PC-3 (cell line): ENCODE measurements around the gene SGO2. TPM values are rescaled to one million over a fixed set of nuclear protein-coding genes. Genes with fewer than 3 reads are reported as not detected.
A peak's percentile ranks its signal among the peaks of the same experiment; 100 is the strongest.

Experiments used
- ATAC-seq: fragments of 200-7000 bp; cut with Tn5 transposase; 2 replicates; pipeline ENCODE4 v1.9.1; 2020; ENCODE audit warnings: mild to moderate bottlenecking, moderate library complexity
- BruUV-seq: library from RNA; stranded (reverse); fragments of 400-500 nt; replicated peaks from 2 replicates; lab custom pipeline; 2021; lab: Mats Ljungman, UMichigan
- CTCF ChIA-PET: fragments of 300-600 bp; sonication (Branson Sonifier 250); formaldehyde crosslinking; loops from one replicate; lab custom pipeline; 2022; ENCODE audit warnings: antibody characterized with exemption; lab: Charles Lee
- POLR2A ChIA-PET: fragments of 300-600 bp; sonication (Branson Sonifier 250); formaldehyde crosslinking; loops from one replicate; lab custom pipeline; 2022; ENCODE audit warnings: antibody characterized with exemption; ENCODE audit not compliant: unreplicated experiment; lab: Charles Lee
- DNase-seq: peaks from one replicate; pipeline ENCODE4 v3.0.0-alpha.2; 2015
- H2AFZ ChIP-seq: fragments of 300-600 bp; sonication (generic); 2 replicates; pipeline ENCODE4 v1.6.0; 2016; ENCODE audit warnings: antibody characterized with exemption, low read length
- H3F3A ChIP-seq: fragments of 300-600 bp; sonication (generic); one replicate; pipeline ENCODE4 v1.6.0; 2017; ENCODE audit warnings: antibody characterized with exemption, low read length, control low read depth, mild to moderate bottlenecking; ENCODE audit not compliant: unreplicated experiment
- H3K27ac ChIP-seq: fragments of 300-600 bp; sonication (generic); 2 replicates; pipeline ENCODE4 v1.5.1; 2016; ENCODE audit warnings: mild to moderate bottlenecking, low read length
- H3K27me3 ChIP-seq: fragments of 300-600 bp; sonication (generic); 2 replicates; pipeline ENCODE4 v1.6.1; 2016; ENCODE audit warnings: low read length, mixed read lengths
- H3K36me3 ChIP-seq: fragments of 300-600 bp; sonication (generic); 2 replicates; pipeline ENCODE4 v1.6.1; 2016; ENCODE audit warnings: low read depth, mixed run types, low read length, mixed read lengths
- H3K4me1 ChIP-seq: fragments of 300-600 bp; sonication (generic); 2 replicates; pipeline ENCODE4 v1.5.1; 2016; ENCODE audit warnings: low read length; ENCODE audit not compliant: insufficient read depth
- H3K4me2 ChIP-seq: fragments of 300-600 bp; sonication (generic); 2 replicates; pipeline ENCODE4 v1.6.0; 2016; ENCODE audit warnings: low read length
- H3K4me3 ChIP-seq: fragments of 300-600 bp; sonication (generic); 2 replicates; pipeline ENCODE4 v1.5.1; 2016; ENCODE audit warnings: mild to moderate bottlenecking, low read length, mixed read lengths
- H3K79me2 ChIP-seq: fragments of 300-600 bp; sonication (generic); 2 replicates; pipeline ENCODE4 v1.6.1; 2017; ENCODE audit warnings: low read length, mixed read lengths
- H3K9ac ChIP-seq: fragments of 300-600 bp; sonication (generic); 2 replicates; pipeline ENCODE4 v1.6.0; 2016; ENCODE audit warnings: mild to moderate bottlenecking, low read length
- H3K9me2 ChIP-seq: fragments of 300-600 bp; sonication (generic); replicated peaks from 2 replicates; pipeline ENCODE4 v1.6.1; 2016; ENCODE audit warnings: mixed run types, low read length, mixed read lengths
- H3K9me3 ChIP-seq: fragments of 300-600 bp; sonication (generic); 2 replicates; pipeline ENCODE4 v1.6.1; 2016; ENCODE audit warnings: low read length, mixed read lengths
- H4K20me1 ChIP-seq: fragments of 300-600 bp; sonication (generic); 2 replicates; pipeline ENCODE4 v1.6.1; 2016; ENCODE audit warnings: low read length, mixed read lengths
- EZH2 ChIP-seq: fragments of 300-600 bp; sonication (generic); IDR thresholded peaks from one replicate; pipeline ENCODE4 v1.6.1; 2017; ENCODE audit warnings: antibody characterized with exemption, mild to moderate bottlenecking, low read length; ENCODE audit not compliant: unreplicated experiment
- EZH2phosphoT487 ChIP-seq: fragments of 300-600 bp; sonication (generic); IDR thresholded peaks from 2 replicates; pipeline ENCODE4 v1.6.1; 2018; ENCODE audit warnings: mild to moderate bottlenecking, antibody characterized with exemption, low read length, borderline replicate concordance
- intact Hi-C: fragments of 100-400 bp; cut with micrococcal nuclease; formaldehyde crosslinking; loops from 2 replicates; pipeline ENCODE4 v1.9.0; 2023
- total RNA-seq: library from RNA; depleted of rRNA; stranded (reverse); fragments of >200 nt; gene quantifications from 2 replicates; pipeline ENCODE4 v1.2.3, GENCODE V29; 2014
- TF ChIP-seq, protein P1 (sequence below): fragments of 300-600 bp; sonication (generic); conservative IDR thresholded peaks from 2 replicates; pipeline ENCODE4 v1.5.1; 2017; ENCODE audit warnings: antibody characterized with exemption, low read depth, mild to moderate bottlenecking, low read length

Gene SGO2
- total RNA-seq, 1 experiment from 2014 or later, result 25.6 TPM

DNA sequence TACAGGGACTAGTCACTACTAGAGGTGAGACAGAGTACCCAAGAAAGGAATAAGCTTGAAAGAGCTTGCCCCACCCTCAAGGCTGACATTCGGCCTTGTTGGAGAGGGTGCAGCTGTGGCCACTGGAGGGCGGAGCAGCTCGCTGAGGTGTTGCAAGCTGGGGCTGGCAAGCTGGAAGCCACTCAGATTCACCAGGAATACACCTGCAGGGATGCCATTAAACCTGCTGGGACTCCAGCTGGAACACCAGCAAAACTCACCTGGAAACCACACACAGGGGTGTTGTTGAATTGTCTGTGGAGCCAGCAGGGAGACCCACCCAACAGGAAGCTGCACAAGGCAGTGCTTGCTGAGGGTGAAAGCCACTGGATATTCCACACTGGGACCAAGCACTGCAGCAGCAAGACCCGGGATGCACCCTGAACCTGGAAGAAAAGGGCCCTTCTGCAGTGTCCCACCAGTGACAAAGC is 42.2 kb upstream of the SGO2 start:
- ChIA-PET CTCF (interaction anchor here (0.5 to 1.6 kb wide), 15 partner anchors 10 to 508 kb away, joined by 3 to 15 read pairs (median 4); partner anchors contain the start of gene KCTD18), POLR2A (no interaction called here)
- intact Hi-C loops, result loop anchor here (1.0 to 5.0 kb wide), 3 partner anchors 27 to 220 kb away; partner anchors contain the start of genes KCTD18 and SGO2
- no peak overlapping the region for H3K4me3 ChIP-seq
- H4K20me1 ChIP-seq, result no peaks in the 10 kb centered on the region
- H3F3A ChIP-seq, result no peaks in the 10 kb centered on the region
- no peaks in the 10 kb centered on the region for H3K79me2 ChIP-seq
- TF ChIP-seq, protein P1, sequence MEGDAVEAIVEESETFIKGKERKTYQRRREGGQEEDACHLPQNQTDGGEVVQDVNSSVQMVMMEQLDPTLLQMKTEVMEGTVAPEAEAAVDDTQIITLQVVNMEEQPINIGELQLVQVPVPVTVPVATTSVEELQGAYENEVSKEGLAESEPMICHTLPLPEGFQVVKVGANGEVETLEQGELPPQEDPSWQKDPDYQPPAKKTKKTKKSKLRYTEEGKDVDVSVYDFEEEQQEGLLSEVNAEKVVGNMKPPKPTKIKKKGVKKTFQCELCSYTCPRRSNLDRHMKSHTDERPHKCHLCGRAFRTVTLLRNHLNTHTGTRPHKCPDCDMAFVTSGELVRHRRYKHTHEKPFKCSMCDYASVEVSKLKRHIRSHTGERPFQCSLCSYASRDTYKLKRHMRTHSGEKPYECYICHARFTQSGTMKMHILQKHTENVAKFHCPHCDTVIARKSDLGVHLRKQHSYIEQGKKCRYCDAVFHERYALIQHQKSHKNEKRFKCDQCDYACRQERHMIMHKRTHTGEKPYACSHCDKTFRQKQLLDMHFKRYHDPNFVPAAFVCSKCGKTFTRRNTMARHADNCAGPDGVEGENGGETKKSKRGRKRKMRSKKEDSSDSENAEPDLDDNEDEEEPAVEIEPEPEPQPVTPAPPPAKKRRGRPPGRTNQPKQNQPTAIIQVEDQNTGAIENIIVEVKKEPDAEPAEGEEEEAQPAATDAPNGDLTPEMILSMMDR, result peak; percentile 88
- no peak for TF ChIP-seq EZH2
- peaks cover 47% of the 10 kb centered on the region for H3K4me1 ChIP-seq
- DNase-seq (peak; percentile 85), ATAC-seq (peak; percentile 64)
- H3K27me3 ChIP-seq, result no peaks in the 10 kb centered on the region
- H3K27ac ChIP-seq, result no peak overlapping the region
- no peak overlapping the region for H2AFZ ChIP-seq
- H3K4me2 ChIP-seq, result peak overlapping the region; percentile 32
- BruUV-seq, result no TSS peak
- H3K36me3 ChIP-seq, result no peaks in the 10 kb centered on the region
- no peaks in the 10 kb centered on the region for H3K9me3 ChIP-seq
- H3K9ac ChIP-seq, result no peak overlapping the region
- no peaks in the 10 kb centered on the region for H3K9me2 ChIP-seq

DNA sequence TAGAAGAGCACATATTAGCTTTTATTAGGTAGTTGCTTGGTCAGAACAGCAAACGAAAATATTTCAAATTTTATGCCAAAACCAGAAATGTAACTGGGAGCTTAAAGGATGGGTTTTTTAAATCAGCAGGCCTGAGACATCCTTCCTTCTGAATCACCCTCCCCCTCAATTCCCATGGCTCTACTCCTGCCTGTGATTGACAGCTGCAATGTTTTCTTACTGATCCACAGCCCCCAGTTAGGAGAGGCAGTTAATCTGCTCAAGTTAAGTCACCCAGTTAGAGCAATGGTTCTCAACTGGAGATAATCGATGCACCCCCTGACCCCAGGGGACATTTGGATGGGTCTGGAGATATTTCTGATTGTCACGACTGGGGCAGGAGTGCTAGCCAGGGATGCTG is 41.1 kb upstream of the SGO2 start:
- ATAC-seq (no peak), DNase-seq (no peak)
- Histone ChIP-seq H3K27ac (no peak overlapping the region), H3K79me2 (no peaks in the 10 kb centered on the region), H3K4me1 (peaks cover 35% of the 10 kb centered on the region), H3K4me2 (no peak overlapping the region), H3F3A (no peaks in the 10 kb centered on the region), H2AFZ (no peak overlapping the region), H3K36me3 (no peaks in the 10 kb centered on the region), H3K27me3 (no peaks in the 10 kb centered on the region), H3K4me3 (no peak overlapping the region), H3K9ac (no peak overlapping the region), H4K20me1 (no peaks in the 10 kb centered on the region), H3K9me2 (no peaks in the 10 kb centered on the region), H3K9me3 (no peaks in the 10 kb centered on the region)
- intact Hi-C loops, result loop anchor here (5.0 kb wide), 1 partner anchor 42 kb away; the partner anchor contains the start of gene SGO2
- POLR2A ChIA-PET, result no interaction called here
- TF ChIP-seq, protein P1, result no peak
- BruUV-seq, result no TSS peak
- CTCF ChIA-PET, result no interaction called here

DNA sequence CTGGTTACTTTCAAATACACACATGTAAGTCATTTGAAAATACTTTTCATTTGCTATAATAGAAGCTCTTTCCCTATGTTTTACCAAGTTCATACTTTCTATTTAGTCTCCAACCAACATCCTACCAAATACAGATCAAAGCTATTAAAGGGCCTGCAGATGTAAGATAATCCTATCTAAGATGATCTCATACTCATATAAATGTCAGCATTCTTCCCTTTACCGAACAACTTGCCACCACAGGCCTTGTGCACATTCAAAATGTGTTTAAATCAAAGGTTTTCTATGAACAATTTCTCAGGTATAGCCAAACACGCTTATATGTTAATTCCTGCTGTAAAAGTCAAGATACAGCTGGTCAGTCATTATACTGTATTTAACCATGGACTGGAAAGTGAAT is 39.5 kb upstream of the SGO2 start:
- ATAC-seq, result no peak

More for the DNA sequence above, 39.5 kb upstream of the SGO2 start:
- Histone ChIP-seq H3F3A (no peaks in the 10 kb centered on the region), H3K36me3 (no peaks in the 10 kb centered on the region), H3K27ac (no peak overlapping the region), H4K20me1 (no peaks in the 10 kb centered on the region), H3K27me3 (no peaks in the 10 kb centered on the region), H2AFZ (no peak overlapping the region), H3K9me3 (no peaks in the 10 kb centered on the region), H3K4me3 (no peak overlapping the region), H3K4me2 (no peak overlapping the region), H3K4me1 (peaks cover 21% of the 10 kb centered on the region), H3K9ac (no peak overlapping the region), H3K9me2 (no peaks in the 10 kb centered on the region), H3K79me2 (no peaks in the 10 kb centered on the region)
- ChIA-PET CTCF (interaction anchor here (0.6 kb wide), 1 partner anchor 81 kb away, joined by 5 read pairs; no protein-coding TSS in a partner anchor), POLR2A (no interaction called here)
- BruUV-seq, result no TSS peak
- intact Hi-C loops, result no loop called here
- no peak for DNase-seq
- TF ChIP-seq EZH2phosphoT487 (no peak), EZH2 (no peak)
- TF ChIP-seq, protein P1, result no peak
